NCI-H2107 (cell line): Measurements from ENCODE around the gene STK17A.
"Not testable (repeated sequence)": the region's sequence is repeated elsewhere in the genome, so short reads cannot be mapped to it uniquely, and the experiment has no call there.

Source experiments
- DNase-seq: peaks from one replicate; lab custom pipeline; 2025; lab: John Stamatoyannopoulos, UW

Gene STK17A

DNA sequence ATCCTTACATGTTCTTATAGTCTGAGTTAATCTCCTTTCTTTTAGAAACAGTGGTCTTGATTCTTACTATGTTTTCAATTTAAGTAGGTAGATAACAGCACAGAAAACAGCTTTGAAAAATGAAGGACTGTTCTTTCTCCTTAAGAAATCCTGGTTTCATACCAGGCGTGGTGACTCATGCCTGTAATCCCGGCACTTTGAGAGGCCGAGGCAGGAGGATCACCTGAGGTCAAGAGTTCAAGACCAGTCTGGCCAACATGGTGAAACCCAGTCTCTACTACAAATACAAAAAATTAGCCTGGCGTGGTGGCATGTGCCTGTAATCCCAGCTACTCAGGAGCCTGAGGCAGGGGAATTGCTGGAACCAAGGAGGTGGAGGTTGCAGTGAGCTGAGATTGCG is 13.5 kb downstream of the STK17A start:
- DNase-seq: not testable (repeated sequence)

DNA sequence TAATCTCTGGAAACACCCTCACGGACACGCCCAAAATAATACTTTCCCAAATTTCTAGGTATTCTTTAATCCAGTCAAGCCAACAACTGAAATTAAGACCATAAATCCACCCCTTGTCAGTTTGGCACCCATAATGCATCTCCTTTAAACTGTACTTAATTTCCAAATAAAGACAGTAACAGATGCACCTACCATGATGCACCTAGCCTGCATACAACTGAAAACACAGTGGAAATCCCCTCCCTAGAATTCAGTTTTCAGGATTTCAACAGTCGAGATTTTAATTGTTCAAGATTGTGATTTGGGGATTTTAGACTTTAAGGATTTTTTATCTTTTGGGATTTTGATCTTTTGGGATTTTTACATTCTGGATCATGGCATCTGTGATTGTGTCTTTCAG is 17.1 kb downstream of the STK17A start:
- DNase-seq: no peak

DNA sequence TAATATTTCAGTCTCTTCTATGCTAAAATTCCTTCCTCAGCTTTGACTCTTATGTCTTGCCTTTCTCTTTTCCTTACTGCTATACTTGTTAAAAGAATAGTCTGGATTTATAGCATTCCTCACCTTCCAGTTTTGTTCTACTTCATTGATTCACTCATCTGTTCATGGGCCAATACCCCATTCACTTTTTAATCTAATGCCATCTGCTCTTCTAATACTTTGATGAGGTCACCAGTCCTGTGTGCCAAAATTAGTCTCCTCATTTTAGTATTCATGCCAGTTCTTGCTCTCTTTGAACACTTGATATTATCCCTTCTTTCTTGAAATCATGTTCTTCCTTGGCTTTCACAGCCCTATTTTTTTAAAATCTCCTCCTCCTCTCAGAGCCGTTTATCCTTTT is 19.3 kb downstream of the STK17A start:
- no peak for DNase-seq

DNA sequence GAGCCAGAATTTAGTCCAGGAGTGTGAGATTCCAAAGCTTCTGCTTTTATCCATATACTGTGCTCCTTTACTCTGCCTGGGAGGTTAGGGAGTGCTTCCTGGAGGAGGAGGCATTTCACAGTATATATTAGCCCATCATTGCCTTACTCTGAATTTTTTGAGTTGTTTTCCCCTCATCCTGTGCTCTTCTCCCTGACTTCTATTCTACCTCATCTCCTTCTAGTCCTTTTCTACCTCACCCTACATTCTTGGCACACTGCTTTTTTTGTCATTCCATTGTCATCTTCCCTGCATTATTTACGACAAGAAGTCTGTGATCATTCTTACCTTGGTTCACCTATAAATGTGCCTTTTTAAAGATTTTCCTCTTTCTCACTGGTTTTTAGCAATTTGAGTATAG is 21.3 kb downstream of the STK17A start:
- no peak for DNase-seq

- no peak for DNase-seq
These were observed 26.2 kb downstream of the STK17A start for GRCh38 chr7:43609097-43609496.

GRCh38 chr7:43612128-43612527 is 29.2 kb downstream of the STK17A start:
- no peak for DNase-seq

- DNase-seq: no peak
These were observed 30.0 kb downstream of the STK17A start for GRCh38 chr7:43612599-43613589.

DNA sequence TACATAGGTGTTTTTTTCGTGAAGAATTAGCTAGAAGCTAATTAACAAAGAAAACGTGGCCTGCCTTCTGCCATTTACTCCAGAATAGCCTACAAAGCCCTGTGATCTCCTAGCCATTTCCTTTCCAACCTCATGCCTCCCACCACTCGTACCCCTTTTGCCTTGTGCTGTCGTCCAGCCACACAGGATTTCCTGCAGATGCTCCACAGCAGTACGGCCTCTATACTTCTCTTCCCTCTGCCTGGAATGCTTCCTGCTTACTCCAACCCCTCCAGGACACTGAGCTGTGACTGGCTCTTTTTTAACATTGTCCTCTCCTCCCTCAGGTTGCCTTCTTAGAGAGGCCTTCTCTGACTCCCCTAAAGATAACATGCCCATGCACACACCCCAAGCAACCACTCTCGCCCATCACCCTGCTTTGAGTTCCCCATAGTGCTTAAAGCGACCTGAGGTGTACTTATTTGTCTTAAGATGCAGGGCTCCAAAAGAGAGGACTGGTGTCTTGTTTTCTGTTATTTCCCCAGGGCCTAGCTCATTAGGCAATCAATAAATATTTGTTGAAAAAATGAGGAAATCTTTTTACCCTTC is 32.7 kb downstream of the STK17A start:
- no peak for DNase-seq

- no peak for DNase-seq
These were observed 34.1 kb downstream of the STK17A start for GRCh38 chr7:43616977-43617376.

DNA sequence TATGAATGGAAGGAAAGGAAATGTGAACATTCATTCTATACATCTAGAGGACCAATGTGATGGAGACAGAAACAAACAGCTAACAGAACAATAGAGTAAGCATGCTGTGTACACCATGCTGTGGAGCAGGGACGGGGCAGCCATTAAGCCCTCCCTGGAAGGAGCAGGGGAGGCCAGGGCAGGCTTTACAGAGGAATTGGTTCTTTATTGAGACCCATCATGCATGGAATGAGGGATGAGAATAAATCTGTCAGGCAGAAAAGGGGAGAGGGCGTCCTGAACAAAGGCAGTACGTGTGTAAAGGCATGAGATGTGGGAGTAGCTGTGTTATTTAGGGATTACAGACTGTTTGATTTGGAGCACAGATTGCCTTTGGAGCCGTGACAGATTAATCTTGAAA is 35.2 kb downstream of the STK17A start:
- DNase-seq: no peak

- DNase-seq: no peak
These were observed 36.5 kb downstream of the STK17A start for GRCh38 chr7:43619213-43620012.

DNA sequence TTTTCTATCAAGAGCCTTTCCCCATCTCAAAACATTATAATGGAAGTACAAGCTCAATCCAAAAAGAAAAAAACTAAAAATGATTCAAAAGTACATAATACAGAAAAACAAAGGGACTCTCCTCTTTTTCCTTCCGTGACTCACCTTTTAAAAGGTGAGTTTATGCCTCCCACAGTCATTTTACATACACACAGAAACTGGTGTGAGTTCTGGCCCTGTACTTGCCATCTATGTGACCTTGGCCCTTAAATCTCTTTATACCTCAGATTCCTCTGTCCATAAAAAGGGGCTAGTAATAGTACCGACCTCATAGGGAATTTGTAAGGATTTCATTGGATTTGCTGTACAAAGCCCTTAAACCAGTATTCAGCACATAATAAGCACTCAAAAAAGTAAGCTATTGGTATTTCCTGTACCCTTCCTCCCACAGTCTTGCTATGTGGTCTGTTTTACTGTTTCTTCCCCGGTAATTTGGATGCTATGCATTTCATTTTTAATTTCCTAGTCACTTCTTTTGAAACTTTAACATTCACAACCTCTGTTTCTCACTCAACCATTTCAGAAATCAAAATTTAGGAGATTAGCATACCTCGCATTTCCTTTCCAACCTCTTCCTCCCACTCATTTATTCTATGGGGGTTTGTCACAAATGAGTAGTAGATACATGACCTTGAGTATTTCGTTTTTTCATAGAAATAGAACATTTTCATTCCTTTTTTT is 39.0 kb downstream of the STK17A start:
- no peak for DNase-seq

GRCh38 chr7:43624156-43624555 is 41.2 kb downstream of the STK17A start:
- no peak for DNase-seq

- DNase-seq: no peak
These were observed 42.5 kb downstream of the STK17A start for GRCh38 chr7:43625453-43625852.

GRCh38 chr7:43625980-43626379 is 43.1 kb downstream of the STK17A start:
- no peak for DNase-seq

- DNase-seq: no peak
These were observed 43.8 kb downstream of the STK17A start for GRCh38 chr7:43626695-43627094.

- DNase-seq: not testable (repeated sequence)
These were observed 44.9 kb downstream of the STK17A start for GRCh38 chr7:43627798-43628197.

DNA sequence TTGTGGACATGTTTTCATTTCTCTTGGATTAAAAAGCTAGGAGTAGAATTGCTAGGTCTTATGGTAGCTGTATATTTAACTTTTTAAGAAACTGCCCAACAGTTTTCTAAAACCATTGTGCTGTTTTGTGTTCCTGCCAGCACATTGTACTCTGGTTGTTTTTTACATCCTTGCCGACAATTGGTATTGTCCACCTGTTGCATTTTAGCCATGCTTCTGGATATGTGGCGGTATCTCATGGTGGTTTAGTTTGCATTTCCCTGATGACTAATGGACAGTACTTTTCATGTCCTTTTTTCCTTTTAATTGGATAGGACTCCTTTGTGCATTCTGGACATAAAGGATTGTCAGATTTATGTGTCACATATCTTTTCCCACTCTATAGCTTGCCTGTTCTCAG is 45.5 kb downstream of the STK17A start:
- DNase-seq: no peak

- no peak for DNase-seq
These were observed 46.9 kb downstream of the STK17A start for GRCh38 chr7:43629857-43630256.

- no peak for DNase-seq
These were observed 47.6 kb downstream of the STK17A start for GRCh38 chr7:43630482-43630881.

- no peak for DNase-seq
These were observed 48.7 kb downstream of the STK17A start for GRCh38 chr7:43631559-43631958.

GRCh38 chr7:43632746-43633145 is 49.8 kb downstream of the STK17A start:
- no peak for DNase-seq
